Measurements from ENCODE around the gene TBC1D14.

TBC1D14 gene

GRCh38 chr4:6935965-6936364 is 26.3 kb downstream of the TBC1D14 start:
- TF ChIP-seq Cebpa-rat (IDR thresholded peaks at IDR 0.05) = no peak
- Histone ChIP-seq H4K20me1 (peaks cover 9% of the 10 kb centered on the region), H3K9ac (no peak overlapping the region; the same call in 1 of the 2 replicates), H3K4me3 (no peak overlapping the region), H3K4me2 (peak overlapping the region; percentile 99), H3K27me3 (no peaks in the 10 kb centered on the region), H3K4me1 (peaks cover 98% of the 10 kb centered on the region), H3K36me3 (peaks cover 45% of the 10 kb centered on the region), H3K9me3 (peaks cover 28% of the 10 kb centered on the region), H3K27ac (peak overlapping the region; percentile 99)

- no peak for TF ChIP-seq Cebpa-rat (IDR thresholded peaks at IDR 0.05)
- H3K9ac ChIP-seq = peak overlapping the region; percentile 89
- H3K4me2 ChIP-seq = peak overlapping the region; percentile 99
- peak overlapping the region; percentile 99 for H3K27ac ChIP-seq
- H3K27me3 ChIP-seq = no peaks in the 10 kb centered on the region
- no peak overlapping the region for H3K4me3 ChIP-seq
- H4K20me1 ChIP-seq = no peaks in the 10 kb centered on the region
- peaks cover 98% of the 10 kb centered on the region for H3K4me1 ChIP-seq
- H3K36me3 ChIP-seq = peaks cover 33% of the 10 kb centered on the region
- H3K9me3 ChIP-seq = peaks cover 23% of the 10 kb centered on the region
These were observed 27.6 kb downstream of the TBC1D14 start for GRCh38 chr4:6937201-6937600.

- peaks cover 27% of the 10 kb centered on the region for H3K36me3 ChIP-seq
- H3K27me3 ChIP-seq = no peaks in the 10 kb centered on the region
- H3K4me2 ChIP-seq = peak overlapping the region; percentile 99
- H4K20me1 ChIP-seq = no peaks in the 10 kb centered on the region
- peak overlapping the region; percentile 66 for H3K4me3 ChIP-seq
- peaks cover 98% of the 10 kb centered on the region for H3K4me1 ChIP-seq
- H3K9me3 ChIP-seq = peaks cover 18% of the 10 kb centered on the region
- H3K27ac ChIP-seq = peak overlapping the region; percentile 99
- no peak for TF ChIP-seq Cebpa-rat (IDR thresholded peaks at IDR 0.05)
- H3K9ac ChIP-seq = peak overlapping the region; percentile 89
These were observed 28.1 kb downstream of the TBC1D14 start for GRCh38 chr4:6937754-6938153.

- peak overlapping the region; percentile 99 for H3K27ac ChIP-seq
- peaks cover 15% of the 10 kb centered on the region for H3K9me3 ChIP-seq
- peaks cover 100% of the 10 kb centered on the region for H3K4me1 ChIP-seq
- H3K4me2 ChIP-seq = peak overlapping the region; percentile 99
- peaks cover 24% of the 10 kb centered on the region for H3K36me3 ChIP-seq
- no peaks in the 10 kb centered on the region for H3K27me3 ChIP-seq
- no peak for TF ChIP-seq Cebpa-rat (IDR thresholded peaks at IDR 0.05)
- peak overlapping the region; percentile 89 for H3K9ac ChIP-seq
- H4K20me1 ChIP-seq = no peaks in the 10 kb centered on the region
- peak overlapping the region; percentile 66 for H3K4me3 ChIP-seq
These were observed 28.6 kb downstream of the TBC1D14 start for GRCh38 chr4:6938237-6938636.

- peak overlapping the region; percentile 99 for H3K27ac ChIP-seq
- 0 out of 2 replicates have a peak, but pooled peaks have one; percentile 34 for TF ChIP-seq Cebpa-rat (IDR thresholded peaks at IDR 0.05)
- peak overlapping the region; percentile 89 for H3K9ac ChIP-seq
- H3K36me3 ChIP-seq = peaks cover 19% of the 10 kb centered on the region
- no peaks in the 10 kb centered on the region for H4K20me1 ChIP-seq
- peaks cover 100% of the 10 kb centered on the region for H3K4me1 ChIP-seq
- no peaks in the 10 kb centered on the region for H3K27me3 ChIP-seq
- peak overlapping the region; percentile 99 for H3K4me2 ChIP-seq
- peak overlapping the region; percentile 66 for H3K4me3 ChIP-seq
- H3K9me3 ChIP-seq = peaks cover 10% of the 10 kb centered on the region; the same call in 1 of the 2 replicates
These were observed 29.1 kb downstream of the TBC1D14 start for GRCh38 chr4:6938647-6939271.

GRCh38 chr4:6939761-6940743 is 30.4 kb downstream of the TBC1D14 start:
- TF ChIP-seq Cebpa-rat (IDR thresholded peaks at IDR 0.05) = no peak
- no peaks in the 10 kb centered on the region for H3K27me3 ChIP-seq
- peaks cover 100% of the 10 kb centered on the region for H3K4me1 ChIP-seq
- peak overlapping the region; percentile 99 for H3K27ac ChIP-seq
- H3K9ac ChIP-seq = peak overlapping the region; percentile 89
- H3K4me3 ChIP-seq = peak overlapping the region; percentile 66
- H4K20me1 ChIP-seq = 0 out of 2 replicates have a peak, but pooled peaks cover 4% of the 10 kb centered on the region
- 0 out of 2 replicates have a peak, but pooled peaks cover 3% of the 10 kb centered on the region for H3K9me3 ChIP-seq
- H3K4me2 ChIP-seq = peak overlapping the region; percentile 99
- peaks cover 15% of the 10 kb centered on the region for H3K36me3 ChIP-seq

GRCh38 chr4:6940744-6941137 is 31.1 kb downstream of the TBC1D14 start:
- Histone ChIP-seq H3K9me3 (0 out of 2 replicates have a peak, but pooled peaks cover 3% of the 10 kb centered on the region), H3K4me2 (peak overlapping the region; percentile 99), H3K27ac (peak overlapping the region; percentile 99), H3K27me3 (no peaks in the 10 kb centered on the region), H4K20me1 (0 out of 2 replicates have a peak, but pooled peaks cover 4% of the 10 kb centered on the region), H3K36me3 (peaks cover 9% of the 10 kb centered on the region), H3K4me3 (peak overlapping the region; percentile 66), H3K4me1 (peaks cover 100% of the 10 kb centered on the region), H3K9ac (peak overlapping the region; percentile 89)
- no peak for TF ChIP-seq Cebpa-rat (IDR thresholded peaks at IDR 0.05)

- Histone ChIP-seq H3K36me3 (peaks cover 16% of the 10 kb centered on the region), H3K9me3 (0 out of 2 replicates have a peak, but pooled peaks cover 3% of the 10 kb centered on the region), H3K9ac (peak overlapping the region; percentile 89), H4K20me1 (0 out of 2 replicates have a peak, but pooled peaks cover 4% of the 10 kb centered on the region), H3K4me2 (peak overlapping the region; percentile 99), H3K4me1 (peaks cover 96% of the 10 kb centered on the region), H3K27ac (peak overlapping the region; percentile 99), H3K4me3 (peak overlapping the region; percentile 66), H3K27me3 (no peaks in the 10 kb centered on the region)
- TF ChIP-seq Cebpa-rat (IDR thresholded peaks at IDR 0.05) = no peak
These were observed 32.2 kb downstream of the TBC1D14 start for GRCh38 chr4:6941796-6942195.

GRCh38 chr4:6942238-6942800 is 32.7 kb downstream of the TBC1D14 start:
- Histone ChIP-seq H3K9ac (peak overlapping the region; percentile 89), H3K9me3 (no peaks in the 10 kb centered on the region), H3K27me3 (no peaks in the 10 kb centered on the region), H3K27ac (peak overlapping the region; percentile 99), H3K4me3 (peak overlapping the region; percentile 66), H3K36me3 (peaks cover 19% of the 10 kb centered on the region), H4K20me1 (peaks cover 5% of the 10 kb centered on the region; the same call in 1 of the 2 replicates), H3K4me2 (peak overlapping the region; percentile 99), H3K4me1 (peaks cover 91% of the 10 kb centered on the region)
- peak; percentile 75; the same call in 1 of the 2 replicates for TF ChIP-seq Cebpa-rat (IDR thresholded peaks at IDR 0.05)

Measured in BLaER1 (cell line).